Measurements from ENCODE around the gene PLTP.
A peak's percentile ranks its signal among the peaks of the same experiment; 100 is the strongest.

PLTP gene

DNA sequence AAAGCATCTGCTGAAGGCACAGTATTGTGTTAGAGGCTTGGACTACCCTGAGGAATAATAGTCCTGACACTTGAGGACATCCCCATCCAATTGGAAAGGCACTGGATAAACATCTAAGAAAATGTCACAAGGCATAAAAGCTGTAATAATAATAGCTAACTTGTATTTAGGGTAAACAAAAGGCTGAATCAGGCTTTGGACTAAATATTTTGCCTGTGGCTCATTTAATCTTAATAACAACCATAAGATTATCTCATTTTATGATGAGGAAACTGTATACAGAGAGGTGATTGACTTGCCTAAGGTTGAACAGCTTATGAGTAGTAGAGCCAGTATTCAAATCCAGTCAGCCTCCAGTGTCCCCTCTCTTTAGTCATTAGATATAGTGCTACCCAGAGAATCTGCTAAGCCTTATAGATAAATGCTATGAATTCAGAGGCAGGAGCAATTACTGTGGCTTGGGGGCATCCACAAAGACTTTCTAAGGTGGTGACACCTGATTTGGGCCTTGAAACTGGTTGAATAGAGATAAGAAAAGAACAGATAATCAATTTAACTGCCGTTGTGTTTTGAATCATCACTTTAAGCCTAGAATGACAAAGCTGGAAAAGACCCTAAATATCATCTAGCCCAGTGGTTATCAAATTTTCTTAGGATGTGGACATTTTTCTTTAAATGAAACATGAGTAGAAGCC is 38.4 kb downstream of the PLTP start:
- DNase-seq (ENCODE audit: low spot score): no peak

DNA sequence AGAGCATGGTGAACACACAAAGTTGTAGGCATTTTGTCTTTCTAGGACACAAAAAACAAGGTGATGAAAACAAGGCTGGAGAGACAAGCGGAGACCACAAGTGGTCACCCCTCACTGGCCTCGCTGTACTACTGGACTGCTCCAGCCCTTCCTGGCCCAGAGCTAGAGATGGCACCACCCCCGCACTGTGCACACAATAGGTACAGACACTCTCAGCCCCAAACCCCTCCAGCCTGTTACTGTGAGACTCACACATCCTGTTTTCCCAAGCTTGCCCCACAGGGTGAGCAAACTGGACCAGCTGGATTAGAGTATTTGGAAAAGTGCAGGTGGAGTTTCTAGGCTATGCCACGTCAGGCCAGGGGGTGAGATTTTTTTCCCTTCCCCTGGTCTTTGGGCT is 39.3 kb downstream of the PLTP start:
- DNase-seq (ENCODE audit: low spot score): no peak

DNA sequence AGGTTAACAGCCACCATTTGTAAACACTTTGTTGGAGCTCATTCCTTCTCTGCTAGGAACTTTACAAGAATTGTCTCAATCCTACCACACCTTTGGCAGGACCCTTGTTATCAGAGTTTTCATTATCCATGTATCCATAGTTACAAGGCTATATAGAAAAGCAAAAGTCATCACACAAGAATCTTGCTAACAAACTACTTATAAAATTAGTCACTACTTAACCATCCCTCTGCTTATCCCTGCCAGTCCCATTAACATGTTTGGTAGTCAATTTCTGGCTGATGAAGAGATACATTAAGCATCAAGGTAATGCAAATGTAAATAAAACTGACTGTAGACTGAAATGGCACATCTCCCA is 44.2 kb downstream of the PLTP start:
- peak; percentile 18 for DNase-seq (ENCODE audit: low spot score)

DNA sequence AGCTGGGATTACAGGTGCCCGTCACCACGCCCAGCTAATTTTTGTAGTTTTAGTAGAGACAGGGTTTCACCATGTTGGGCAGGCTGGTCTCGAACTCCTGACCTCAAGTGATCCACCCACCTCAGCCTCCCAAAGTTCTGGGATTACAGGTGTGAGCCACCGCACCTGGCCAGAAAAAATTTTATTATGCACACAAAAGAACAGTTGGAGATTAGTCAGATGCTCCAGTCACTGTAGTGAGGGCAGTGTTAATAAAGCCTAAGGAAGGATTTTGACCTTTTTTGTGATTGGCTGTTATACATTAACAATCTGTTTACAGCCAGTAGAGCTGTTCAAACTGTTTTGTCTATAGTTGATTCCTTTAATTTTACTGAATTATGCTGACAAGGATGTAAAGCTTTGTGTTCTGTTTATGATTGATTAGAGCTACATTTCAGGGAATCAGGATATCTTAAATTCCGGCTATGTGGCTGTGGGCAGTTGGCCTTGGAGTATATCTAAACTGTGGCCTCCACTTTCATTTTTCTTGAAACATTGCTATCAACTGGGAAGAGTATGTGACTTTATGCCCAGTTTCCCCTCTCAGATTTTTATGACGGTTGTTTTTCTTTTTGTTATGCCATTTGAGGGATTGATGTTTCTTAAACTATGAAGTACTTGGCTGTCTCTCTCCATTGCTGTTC is 44.7 kb downstream of the PLTP start:
- DNase-seq (ENCODE audit: low spot score): no peak

DNA sequence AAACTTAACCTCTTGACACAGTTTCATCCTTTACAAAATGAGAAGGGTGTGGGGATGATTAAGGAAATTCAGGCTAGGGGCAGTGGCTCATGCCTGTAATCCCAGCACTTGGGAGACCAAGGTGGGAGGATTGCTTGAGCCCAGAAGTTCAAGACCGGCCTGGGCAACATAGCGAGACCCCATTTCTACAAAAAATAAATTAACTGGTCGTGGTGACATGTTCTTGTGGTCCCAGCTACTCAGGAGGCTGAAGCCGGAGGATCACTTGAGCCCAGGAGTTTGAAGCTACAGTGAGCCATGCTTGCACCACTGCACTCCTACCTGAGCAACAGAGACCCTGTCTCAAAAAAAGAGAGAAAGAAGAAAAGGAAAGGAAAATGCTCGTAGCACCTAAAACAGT is 45.5 kb downstream of the PLTP start:
- DNase-seq (ENCODE audit: low spot score): no peak

DNA sequence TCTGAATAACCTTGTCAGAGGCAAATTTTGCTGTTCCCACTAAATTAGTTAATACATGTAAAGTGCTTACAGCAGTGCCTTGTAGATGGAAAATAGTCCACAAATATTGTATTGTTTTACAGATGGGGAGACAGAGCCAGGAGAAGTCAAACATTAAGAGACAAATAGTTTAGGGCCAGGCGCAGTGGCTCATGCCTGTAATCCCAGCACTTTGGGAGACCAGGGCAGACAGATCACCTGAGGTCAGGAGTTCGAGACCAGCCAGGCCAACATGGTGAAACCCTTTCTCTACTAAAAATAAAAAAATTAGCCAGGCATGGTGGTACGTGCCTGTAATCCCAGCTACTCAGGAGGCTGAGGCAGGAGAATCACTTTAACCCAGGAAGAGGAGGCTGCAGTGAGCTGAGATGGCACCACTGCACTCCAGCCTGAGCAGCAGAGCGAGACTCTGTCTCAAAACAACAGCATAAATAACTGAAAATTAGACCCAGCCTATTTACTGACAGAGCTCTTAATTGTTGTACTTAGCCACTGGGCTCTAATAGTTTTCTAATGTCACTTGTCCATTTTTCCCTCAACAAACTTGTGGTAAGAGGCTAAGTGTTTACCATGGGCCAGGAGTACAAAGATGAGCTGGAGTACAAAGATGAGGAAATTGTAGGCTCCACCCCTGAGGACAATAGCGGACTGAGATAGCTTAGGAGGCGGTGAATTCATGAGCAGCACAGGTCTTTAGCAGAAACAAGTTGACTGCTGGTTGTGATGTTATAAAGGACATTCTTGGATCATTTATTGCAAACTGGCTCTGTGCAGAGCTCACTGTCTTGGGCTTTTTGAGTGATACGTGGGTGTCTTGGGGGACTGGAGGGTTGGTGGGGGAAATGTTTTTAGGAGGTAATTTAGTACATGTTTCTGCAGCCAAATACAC is 48.1 kb downstream of the PLTP start:
- no peak for DNase-seq (ENCODE audit: low spot score)

DNA sequence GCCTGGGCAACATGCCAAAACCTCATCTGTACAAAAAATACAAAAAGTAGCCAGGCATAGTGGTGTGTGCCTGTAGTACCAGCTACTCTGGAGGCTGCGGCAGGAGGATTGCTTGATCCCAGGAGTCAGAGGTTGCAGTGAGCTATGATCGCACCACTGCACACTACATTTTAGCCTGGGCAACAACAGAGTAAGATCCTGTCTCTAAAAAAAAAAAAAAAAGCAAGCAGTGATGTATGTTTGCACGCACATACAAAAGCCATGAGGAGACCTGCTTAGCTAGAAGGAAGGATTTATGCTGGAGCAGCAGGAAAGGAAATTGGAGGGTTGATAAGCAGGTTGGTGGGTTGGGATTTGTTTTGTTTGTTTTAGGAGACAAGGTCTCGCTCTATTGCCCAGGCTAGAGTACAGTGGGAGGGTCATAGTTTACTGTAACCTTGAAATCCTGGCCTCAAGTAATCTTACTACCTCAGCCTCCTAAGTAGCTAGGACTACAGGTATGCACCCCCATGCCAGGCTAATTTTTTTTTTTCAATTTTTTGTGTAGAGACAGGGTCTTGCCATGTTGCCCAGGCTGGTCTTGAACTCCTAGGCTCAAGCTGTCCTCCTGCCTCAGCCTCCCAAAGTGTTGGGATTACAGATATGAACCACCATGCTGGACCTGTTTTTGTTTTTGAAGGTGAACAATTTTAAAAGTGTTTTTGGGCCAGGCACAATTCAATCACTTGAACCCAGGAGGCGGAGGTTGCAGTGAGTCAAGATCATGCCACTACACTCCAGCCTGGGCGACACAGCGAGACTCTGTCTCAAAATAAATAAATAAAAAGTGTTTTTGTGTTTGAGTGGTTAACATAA is 50.5 kb downstream of the PLTP start:
- no peak for DNase-seq (ENCODE audit: low spot score)

DNA sequence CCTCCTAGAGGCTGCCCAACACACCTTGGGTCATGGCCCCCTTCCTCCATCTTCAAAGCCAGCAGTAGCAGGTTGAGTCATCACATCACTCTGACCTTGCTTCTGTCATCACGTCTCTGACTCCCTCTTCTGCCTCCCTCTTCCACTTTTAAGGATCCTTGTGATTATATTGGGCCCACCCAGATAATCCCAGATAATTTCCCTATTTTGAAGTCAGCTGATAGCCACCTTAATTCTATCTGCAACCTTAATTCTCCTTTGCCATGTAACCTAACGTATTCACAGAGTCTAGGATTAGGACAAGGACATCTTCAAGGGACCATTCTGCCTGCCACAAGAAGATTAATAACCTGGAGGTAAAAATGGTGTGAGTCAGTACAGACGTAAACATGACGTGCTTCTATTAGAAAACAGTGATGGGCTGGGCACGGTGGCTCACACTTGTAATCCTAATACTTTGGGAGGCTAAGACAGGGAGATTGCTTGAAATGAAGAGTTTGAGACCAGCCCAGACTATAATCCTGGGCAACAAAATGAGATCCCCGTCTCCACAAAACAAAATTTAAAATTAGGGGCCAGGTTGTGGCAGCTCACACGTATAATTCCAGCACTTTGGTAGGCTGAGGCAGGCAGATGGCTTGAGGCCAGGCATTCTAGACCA is 51.3 kb downstream of the PLTP start:
- DNase-seq (ENCODE audit: low spot score): peak; percentile 7

DNA sequence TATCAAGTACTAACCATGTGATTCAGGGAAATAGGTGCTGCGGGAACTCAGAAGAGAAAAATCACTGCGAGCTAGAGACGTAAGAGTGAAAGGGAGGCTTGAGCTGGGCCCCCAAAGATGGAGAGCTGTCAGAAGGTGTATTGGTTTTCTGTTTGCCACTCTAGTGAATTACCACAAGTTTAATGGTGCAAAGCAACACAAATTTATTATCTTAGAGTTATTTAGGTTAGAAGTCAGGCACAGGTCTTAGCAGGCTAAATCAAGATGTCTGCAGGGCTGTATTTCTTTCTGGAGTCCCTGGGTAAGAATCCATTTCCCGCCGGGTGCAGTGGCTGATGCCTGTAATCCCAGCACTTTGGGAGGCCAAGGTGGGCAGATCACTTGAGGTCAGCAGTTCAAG is 52.0 kb downstream of the PLTP start:
- DNase-seq (ENCODE audit: low spot score): no peak

DNA sequence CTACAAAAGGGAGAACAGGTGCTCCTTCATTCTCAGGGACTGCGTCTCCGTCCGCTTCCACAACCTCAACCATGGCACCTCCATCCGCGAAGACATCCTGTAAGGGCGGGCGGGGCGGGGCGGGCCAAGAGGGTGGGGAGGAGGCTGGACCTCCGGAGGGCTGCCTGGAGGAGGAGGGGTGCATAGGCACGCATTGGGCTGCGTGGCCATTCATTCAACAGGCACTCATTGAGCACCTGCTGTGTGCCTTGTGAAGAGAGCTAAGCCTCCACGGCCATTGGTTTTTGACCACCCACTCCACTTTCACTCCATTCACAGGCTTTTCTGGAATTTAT is 54.1 kb downstream of the PLTP start:
- no peak for DNase-seq (ENCODE audit: low spot score)

DNA sequence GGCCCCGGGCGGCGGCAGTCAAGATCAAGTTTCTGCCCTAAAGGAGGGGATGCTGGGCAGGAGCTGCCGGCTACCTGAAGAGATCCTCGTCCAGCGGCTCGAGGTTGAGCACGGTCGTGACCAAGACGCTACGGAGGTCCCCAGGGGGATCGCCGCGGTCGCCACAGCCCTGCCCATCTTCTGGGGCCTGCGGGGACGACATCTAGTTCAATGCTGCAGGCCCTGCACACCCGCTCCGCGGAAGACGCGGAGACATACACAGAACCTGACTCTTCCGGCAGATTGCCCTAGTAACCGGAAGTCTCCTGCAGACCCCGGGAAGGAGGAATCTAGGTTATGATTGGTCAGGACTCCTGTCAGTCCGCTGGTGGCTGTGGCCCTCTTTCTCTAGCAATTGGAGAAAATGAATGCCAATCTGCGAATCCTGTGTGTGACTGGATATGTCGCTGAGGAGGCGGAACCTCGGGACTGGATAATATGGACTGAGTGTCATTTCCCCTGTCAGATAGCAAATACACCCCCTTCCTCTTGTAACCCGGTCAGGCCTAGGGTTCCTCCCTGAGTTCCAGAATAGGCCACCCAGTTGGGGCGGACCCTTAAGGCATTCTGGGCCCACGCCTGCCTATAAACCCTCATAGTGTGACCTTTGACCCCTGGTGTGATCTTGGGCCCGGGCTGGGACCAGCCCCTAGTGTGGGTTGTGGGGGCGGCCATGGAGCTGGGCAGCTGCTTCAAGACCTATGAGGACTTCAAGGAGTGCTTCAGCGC is 54.7 kb downstream of the PLTP start, which contains the start of the genes ACOT8 and ZSWIM3:
Gene ACOT8, minus strand, starts transcription at position 279 of the 768 bp plus-strand sequence. Its CDS starts 77 bp downstream, at position 202.
Gene ZSWIM3, plus strand, starts transcription at position 501 of the 768 bp plus-strand sequence. Its CDS starts 212 bp downstream, at position 713.
- peak; percentile 99 for DNase-seq (ENCODE audit: low spot score)

DNA sequence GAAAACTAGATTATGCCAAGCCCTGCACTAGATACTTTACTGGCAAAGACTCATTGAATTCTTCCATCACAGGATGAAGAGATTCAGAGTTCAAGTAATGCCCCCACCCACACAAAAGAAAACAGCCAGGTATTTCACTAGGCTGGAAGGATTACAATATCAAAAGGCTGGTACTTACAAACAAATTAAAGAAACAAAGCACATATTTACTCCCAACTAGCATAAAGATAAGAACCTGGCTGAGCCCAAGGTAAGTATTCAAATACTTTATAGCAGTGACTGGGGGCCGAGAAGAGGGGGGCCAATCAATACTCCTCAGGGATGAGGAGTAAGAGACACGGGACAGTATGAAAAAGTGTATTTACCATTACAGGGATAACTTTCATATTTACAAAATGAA is 58.5 kb downstream of the PLTP start:
- DNase-seq (ENCODE audit: low spot score): no peak

DNA sequence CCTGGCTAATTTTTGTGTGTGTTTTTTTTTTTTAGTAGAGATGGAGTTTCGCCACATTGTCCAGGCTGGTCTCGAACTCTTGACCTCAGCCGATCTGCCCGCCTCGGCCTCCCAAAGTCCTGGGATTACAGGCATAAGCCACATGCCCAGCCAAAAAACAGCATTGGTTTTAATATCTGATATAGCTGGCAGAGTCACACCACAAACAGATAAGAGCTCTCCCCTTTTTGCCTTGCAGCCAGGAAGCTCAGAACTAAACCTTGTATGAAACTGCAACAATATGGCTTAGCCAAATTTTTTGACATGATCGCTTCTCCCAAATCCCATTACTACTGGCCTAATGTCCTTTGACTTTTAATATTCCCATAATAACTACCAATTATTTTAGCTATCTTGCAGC is 59.6 kb downstream of the PLTP start:
- DNase-seq (ENCODE audit: low spot score): no peak

DNA sequence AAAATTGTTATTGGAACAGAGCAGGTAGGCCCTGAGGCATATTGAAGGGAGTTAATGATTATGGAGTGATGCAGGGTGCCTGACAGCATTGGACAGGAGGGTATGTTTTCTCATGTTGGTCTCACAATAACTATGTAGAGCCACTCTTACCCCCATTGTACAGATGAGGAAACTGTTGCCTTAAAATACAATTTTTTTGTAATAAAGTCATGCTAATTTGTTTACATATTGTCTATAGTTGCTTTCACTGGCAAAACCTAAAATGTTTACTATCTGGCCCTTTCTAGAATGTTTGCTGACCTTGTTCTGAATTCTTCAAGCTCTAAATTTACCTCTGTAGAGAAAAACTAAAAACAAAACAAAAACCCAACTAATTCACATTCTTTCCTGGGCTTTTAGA is 60.5 kb downstream of the PLTP start:
- DNase-seq (ENCODE audit: low spot score): no peak

DNA sequence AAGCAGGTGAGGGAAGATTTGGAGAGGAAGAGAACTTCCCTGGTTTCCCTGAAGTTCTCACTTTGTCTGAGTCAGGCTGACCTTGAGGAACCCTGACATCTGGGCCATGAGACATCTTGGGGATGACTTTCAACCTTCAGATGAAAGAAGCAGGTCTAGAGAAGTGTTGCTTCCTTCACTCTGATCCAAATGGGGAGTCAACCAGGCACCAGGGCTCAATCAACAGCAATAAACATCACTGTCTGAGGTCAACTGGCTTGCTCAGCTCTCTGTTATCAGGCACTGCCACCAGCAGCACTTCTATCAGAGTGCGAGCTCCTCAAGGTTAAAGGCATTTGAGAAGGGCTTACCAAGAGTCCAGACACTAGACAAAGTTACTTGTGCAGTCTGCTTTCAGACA is 61.0 kb downstream of the PLTP start:
- DNase-seq (ENCODE audit: low spot score): no peak

DNA sequence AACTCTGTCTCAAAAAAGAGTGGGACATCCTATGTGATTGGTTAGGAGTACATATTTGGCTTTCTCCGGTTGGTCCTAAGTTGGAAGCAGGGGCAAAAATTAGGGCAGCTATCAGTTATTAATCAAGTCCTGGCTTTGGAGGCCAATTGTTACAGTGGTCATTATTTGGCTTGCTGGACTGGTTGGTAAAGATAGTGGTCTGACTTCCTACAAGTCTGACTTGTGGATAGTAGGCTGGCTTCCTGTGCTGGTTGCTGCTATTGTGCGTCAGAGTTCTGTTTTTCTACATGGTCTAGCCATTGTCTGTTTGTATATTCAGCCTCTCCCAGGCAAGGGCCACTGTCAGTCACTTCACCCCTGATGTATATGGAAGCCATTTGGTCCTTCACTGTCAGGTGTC is 61.7 kb downstream of the PLTP start:
- DNase-seq (ENCODE audit: low spot score): no peak

DNA sequence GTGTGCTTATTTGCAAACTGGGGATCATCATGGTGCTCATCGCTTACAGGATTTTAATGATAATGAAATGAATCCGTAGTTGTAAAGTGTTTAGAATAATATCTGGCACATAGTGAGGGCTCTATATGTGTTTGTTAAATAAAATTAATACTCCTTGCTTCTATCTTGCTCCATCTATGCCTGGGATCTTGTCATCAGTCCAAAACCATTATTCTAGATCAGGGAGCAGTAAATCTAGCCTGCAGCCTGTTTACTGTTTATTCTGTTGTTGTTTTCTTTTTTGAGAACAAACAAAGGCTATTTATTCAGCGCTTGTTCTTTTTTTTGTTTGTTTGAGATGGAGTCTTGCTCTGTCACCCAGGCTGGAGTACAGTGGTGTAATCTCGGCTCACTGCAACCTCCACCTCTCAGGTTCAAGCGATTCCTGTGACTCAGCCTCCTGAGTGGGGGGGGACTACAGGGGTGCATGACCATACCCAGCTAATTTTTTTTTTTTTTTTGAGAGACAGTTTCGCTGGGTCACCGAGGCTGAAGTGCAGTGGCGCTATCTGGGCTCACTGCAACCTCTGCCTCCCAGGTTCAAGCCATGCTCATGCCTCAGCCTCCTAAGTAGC is 62.9 kb downstream of the PLTP start:
- no peak for DNase-seq (ENCODE audit: low spot score)
